SK-N-SH (cell line): ENCODE results near the gene FAM107B. TPM values are rescaled to one million over a fixed set of nuclear protein-coding genes. Genes with fewer than 3 reads are reported as not detected.

Source experiments
- CTCF ChIA-PET: fragments of 300-600, 350-600 bp; formaldehyde crosslinking; extraction: SDS; loops from one replicate; lab custom pipeline; 2021; lab: Yijun Ruan, JAX
- POLR2A ChIA-PET: fragments of 350-600 bp; sonication (Branson Sonifier 250); formaldehyde crosslinking; extraction: SDS; loops from one replicate; lab custom pipeline; 2020; ENCODE audit warnings: antibody characterized with exemption, inconsistent platforms; lab: Yijun Ruan, JAX
- DNase-seq: peaks from one replicate; pipeline ENCODE4 v3.0.0; 2012
- H2AFZ ChIP-seq: fragments of 200-600 bp; sonication (generic); 2 replicates; pipeline ENCODE4 v1.8.1; 2016; ENCODE audit warnings: antibody characterized with exemption, mild to moderate bottlenecking, low read depth
- H3F3A ChIP-seq: fragments of 200-600 bp; sonication (generic); replicated peaks from 2 replicates; pipeline ENCODE3; 2016; ENCODE audit warnings: antibody characterized with exemption, mild to moderate bottlenecking; ENCODE audit not compliant: insufficient read depth
- H3K27ac ChIP-seq, 2 experiments: fragments of 200-500 bp in 1 of 2; fragments of 200-600 bp in 1 of 2; sonication (Bioruptor generic) in 1 of 2; sonication (generic), shearing (Covaris generic) in 1 of 2; 2 replicates each; pipeline versions ENCODE4 v1.5.1 to v1.6.1; 2014 to 2016; ENCODE audit warnings: low read depth in 2 of 2, inconsistent platforms in 1 of 2, low read length in 1 of 2, mild to moderate bottlenecking in 1 of 2, mixed read lengths in 1 of 2
- H3K27me3 ChIP-seq: fragments of 200-600 bp; sonication (generic), shearing (Covaris generic); 2 replicates; pipeline ENCODE4 v1.6.1; 2016; ENCODE audit warnings: mixed run types; ENCODE audit not compliant: insufficient read depth
- H3K36me3 ChIP-seq, 2 experiments: fragments of 200-500 bp in 1 of 2; fragments of 200-600 bp in 1 of 2; sonication (Bioruptor generic) in 1 of 2; sonication (generic) in 1 of 2; replicated peaks in 1 of 2; 2 replicates each; pipeline versions ENCODE3 to v1.5.1; 2014 to 2016; ENCODE audit warnings: low read length in 1 of 2, mild to moderate bottlenecking in 1 of 2; ENCODE audit not compliant: insufficient read depth in 2 of 2, control insufficient read depth in 1 of 2
- H3K4me1 ChIP-seq, 2 experiments: fragments of 200-500 bp in 1 of 2; fragments of 200-600 bp in 1 of 2; sonication (Bioruptor generic) in 1 of 2; sonication (generic), shearing (Covaris generic) in 1 of 2; 2 replicates each; pipeline versions ENCODE4 v1.5.1 to v1.6.1; 2014 to 2016; ENCODE audit warnings: low read depth in 1 of 2, low read length in 1 of 2, mixed run types in 1 of 2; ENCODE audit not compliant: insufficient read depth in 2 of 2, control insufficient read depth in 1 of 2
- H3K4me2 ChIP-seq: fragments of 200-600 bp; sonication (generic), shearing (Covaris generic); 2 replicates; pipeline ENCODE4 v1.6.1; 2017; ENCODE audit warnings: mixed run types
- H3K4me3 ChIP-seq, 2 experiments: fragments of 200-500 bp in 1 of 2; fragments of 200-600 bp in 1 of 2; sonication (Bioruptor generic) in 1 of 2; sonication (generic), shearing (Covaris generic) in 1 of 2; 2 replicates each; pipeline versions ENCODE4 v1.5.1 to v1.8.1; 2014 to 2016; ENCODE audit warnings: low read depth in 2 of 2, inconsistent platforms in 1 of 2, low read length in 1 of 2, mild to moderate bottlenecking in 1 of 2, mixed read lengths in 1 of 2, moderate library complexity in 1 of 2
- H3K79me2 ChIP-seq: fragments of 200-600 bp; sonication (generic); 2 replicates; pipeline ENCODE4 v1.8.1; 2017; ENCODE audit warnings: mild to moderate bottlenecking; ENCODE audit not compliant: insufficient read depth
- H3K9ac ChIP-seq: fragments of 200-600 bp; sonication (generic); 2 replicates; pipeline ENCODE4 v1.6.1; 2017; ENCODE audit warnings: mixed run types
- H3K9me2 ChIP-seq: fragments of 200-600 bp; sonication (generic); 2 replicates; pipeline ENCODE4 v1.6.1; 2017; ENCODE audit warnings: mixed run types
- H3K9me3 ChIP-seq: fragments of 200-600 bp; sonication (generic); 2 replicates; pipeline ENCODE4 v1.6.1; 2017; ENCODE audit warnings: mixed run types, mild to moderate bottlenecking, moderate library complexity
- H4K20me1 ChIP-seq: fragments of 200-600 bp; sonication (generic); 2 replicates; pipeline ENCODE4 v1.6.1; 2017; ENCODE audit warnings: mild to moderate bottlenecking, mixed run types; ENCODE audit not compliant: insufficient read depth
- CTCF ChIP-seq: fragments of 200-600 bp; sonication (generic); IDR thresholded peaks from 2 replicates; pipeline ENCODE4 v1.6.1; 2017; ENCODE audit warnings: antibody characterized with exemption, mild to moderate bottlenecking, moderate library complexity
- EP300 ChIP-seq, 2 experiments: IDR thresholded peaks; 2 replicates each; pipeline versions ENCODE4 v1.4.0 to v1.6.1; 2012; ENCODE audit warnings: borderline replicate concordance in 1 of 2, low read depth in 1 of 2, low read length in 1 of 2
- EZH2phosphoT487 ChIP-seq: fragments of 200-600 bp; sonication (generic); IDR thresholded peaks from 2 replicates; pipeline ENCODE4 v1.6.1; 2017; ENCODE audit warnings: low read depth, mixed run types, mild to moderate bottlenecking, antibody characterized with exemption, moderate library complexity, borderline replicate concordance
- FOSL2 ChIP-seq: IDR thresholded peaks from 2 replicates; pipeline ENCODE4 v1.4.0; 2012; ENCODE audit warnings: low read depth, mild to moderate bottlenecking, moderate library complexity, borderline replicate concordance
- FOXJ3 ChIP-seq: sonication (generic); formaldehyde crosslinking; IDR thresholded peaks from 2 replicates; pipeline ENCODE4 v1.5.1; 2020; ENCODE audit warnings: mild to moderate bottlenecking, missing genetic modification reagents
- FOXM1 ChIP-seq: IDR thresholded peaks from 2 replicates; pipeline ENCODE4 v1.4.0; 2012; ENCODE audit warnings: low read depth, mild to moderate bottlenecking
- GABPA ChIP-seq: IDR thresholded peaks from 2 replicates; pipeline ENCODE4 v1.4.0; 2012; ENCODE audit warnings: low read depth, mild to moderate bottlenecking
- GATA2 ChIP-seq: sonication (generic); formaldehyde crosslinking; IDR thresholded peaks from 2 replicates; pipeline ENCODE4 v1.5.0; 2020; ENCODE audit warnings: mild to moderate bottlenecking, missing genetic modification reagents
- JUND ChIP-seq: IDR thresholded peaks from 2 replicates; pipeline ENCODE4 v1.4.0; 2012
- MEF2A ChIP-seq: IDR thresholded peaks from 2 replicates; pipeline ENCODE4 v1.4.0; 2012; ENCODE audit warnings: low read depth, borderline replicate concordance
- NFIC ChIP-seq: IDR thresholded peaks from 2 replicates; pipeline ENCODE4 v1.4.0; 2012; ENCODE audit warnings: borderline replicate concordance
- PBX3 ChIP-seq: IDR thresholded peaks from 2 replicates; pipeline ENCODE4; 2012
- POLR2AphosphoS5 ChIP-seq: IDR thresholded peaks from 2 replicates; pipeline ENCODE4 v1.6.1; 2012; ENCODE audit warnings: low read depth, low read length
- RAD21 ChIP-seq: IDR thresholded peaks from 2 replicates; pipeline ENCODE4 v1.6.1; 2012; ENCODE audit warnings: mild to moderate bottlenecking, low read length
- RCOR1 ChIP-seq: fragments of 150-350 bp; IDR thresholded peaks from 2 replicates; pipeline ENCODE4 v1.6.1; 2017; ENCODE audit warnings: antibody characterized with exemption, low read length
- REST ChIP-seq: IDR thresholded peaks from 2 replicates; pipeline ENCODE4 v1.6.1; 2012; ENCODE audit warnings: mild to moderate bottlenecking, low read depth, low read length, moderate library complexity
- RFX5 ChIP-seq: IDR thresholded peaks from 2 replicates; pipeline ENCODE4 v1.6.1; 2012; ENCODE audit warnings: mild to moderate bottlenecking, improper control_type of control experiment, low read length
- SIN3A ChIP-seq: IDR thresholded peaks from 2 replicates; pipeline ENCODE4 v1.6.1; 2012; ENCODE audit warnings: low read depth, mild to moderate bottlenecking, low read length, moderate library complexity, borderline replicate concordance
- SMC3 ChIP-seq: IDR thresholded peaks from 2 replicates; pipeline ENCODE4 v1.6.1; 2012; ENCODE audit warnings: low read depth, low read length, improper control_type of control experiment
- TAF1 ChIP-seq: IDR thresholded peaks from 2 replicates; pipeline ENCODE4 v1.6.1; 2012; ENCODE audit warnings: low read depth, mild to moderate bottlenecking, low read length, moderate library complexity, borderline replicate concordance
- TCF12 ChIP-seq: IDR thresholded peaks from 2 replicates; pipeline ENCODE4 v1.4.0; 2012
- TEAD4 ChIP-seq: IDR thresholded peaks from 2 replicates; pipeline ENCODE4 v1.4.0; 2012; ENCODE audit warnings: mild to moderate bottlenecking, borderline replicate concordance; ENCODE audit not compliant: insufficient read depth
- YY1 ChIP-seq: IDR thresholded peaks from 2 replicates; pipeline ENCODE4 v1.4.0; 2012; ENCODE audit warnings: low read depth, mild to moderate bottlenecking
- WGBS: methylation state at CpG from one replicate; pipeline ENCODE4 v1.1.6; 2017; ENCODE audit warnings: low lambda C conversion rate; 5-methylcytosine and 5-hydroxymethylcytosine counted together
- polyA plus RNA-seq, 3 experiments: library from polyadenylated mRNA; depleted of rRNA; stranded (reverse); fragments of >200 nt; gene quantifications; 2 replicates each; pipeline ENCODE4 v1.2.3, GENCODE V29; 2012

Gene FAM107B
- polyA plus RNA-seq, 1 of the 3 experiments (the other 2 are of a cell fraction): 1.0 TPM

GRCh38 chr10:14731875-14732512, 42.7 kb downstream of the FAM107B start:
- TF ChIP-seq JUND (no peak), SMC3 (no peak), TCF12 (no peak), EP300 (IDR thresholded peaks at IDR 0.05; ENCODE audit: borderline replicate concordance in 1 of 2, low read depth in 1 of 2, low read length in 1 of 2) (no peak), CTCF (no peak), MEF2A (no peak), GATA2 (CRISPR knock-in tag) (no peak), FOXM1 (no peak), YY1 (no peak), PBX3 (no peak)

GRCh38 chr10:14728346-14728745, 46.4 kb downstream of the FAM107B start:
- H3K27ac ChIP-seq: no peak overlapping the region
- DNase-seq: no peak
- no peak overlapping the region for H3K4me2 ChIP-seq
- no peaks in the 10 kb centered on the region for H3K27me3 ChIP-seq
- CTCF ChIA-PET: interaction anchor here (1.1 kb wide), 1 partner anchor 30 kb away, joined by 3 read pairs; no protein-coding TSS in a partner anchor
- no peaks in the 10 kb centered on the region for H4K20me1 ChIP-seq
- 54% methylated on average over 3 of the region's 3 CpGs for WGBS
- POLR2A ChIA-PET: no interaction called here
- H3K9ac ChIP-seq: no peak overlapping the region
- H3K9me3 ChIP-seq: no peaks in the 10 kb centered on the region
- no peaks in the 10 kb centered on the region for H3K9me2 ChIP-seq
- no peaks in the 10 kb centered on the region for H3F3A ChIP-seq
- no peaks in the 10 kb centered on the region for H3K79me2 ChIP-seq
- H3K4me1 ChIP-seq: no peaks in the 10 kb centered on the region
- no peak overlapping the region for H3K4me3 ChIP-seq
- no peaks in the 10 kb centered on the region for H3K36me3 ChIP-seq
- no peak overlapping the region for H2AFZ ChIP-seq
- TF ChIP-seq NFIC (no peak), SIN3A (no peak), POLR2AphosphoS5 (no peak), RAD21 (no peak), TEAD4 (no peak), SMC3 (no peak), REST (no peak), FOXM1 (no peak), RFX5 (no peak), RCOR1 (no peak), FOSL2 (no peak), GABPA (no peak), FOXJ3 (CRISPR knock-in tag) (no peak), EZH2phosphoT487 (no peak), TAF1 (no peak)

More at GRCh38 chr10:14731875-14732512, 42.7 kb downstream of the FAM107B start:
- Histone ChIP-seq H3K27ac (no peak overlapping the region), H3K4me2 (no peak overlapping the region), H4K20me1 (no peaks in the 10 kb centered on the region), H3K79me2 (no peaks in the 10 kb centered on the region), H3K36me3 (no peaks in the 10 kb centered on the region), H3K4me3 (no peak overlapping the region), H3K9me2 (no peaks in the 10 kb centered on the region), H3F3A (no peaks in the 10 kb centered on the region), H3K27me3 (no peaks in the 10 kb centered on the region), H2AFZ (no peak overlapping the region), H3K9me3 (no peaks in the 10 kb centered on the region), H3K4me1 (no peaks in the 10 kb centered on the region), H3K9ac (no peak overlapping the region)
- 57% methylated on average over 14 of the region's 14 CpGs for WGBS
- POLR2A ChIA-PET: interaction anchor here (0.6 kb wide), 1 partner anchor 116 kb away, joined by 3 read pairs; no protein-coding TSS in a partner anchor
- CTCF ChIA-PET: no interaction called here
- DNase-seq: no peak
